Smooth muscle cell (in vitro differentiated cells): ENCODE results near the gene LPP. TPM values are rescaled to one million over a fixed set of nuclear protein-coding genes. Genes with fewer than 3 reads are reported as not detected.

Experiments
- DNase-seq: peaks from one replicate; lab custom pipeline; 2025; ENCODE audit not compliant: unreplicated experiment; lab: John Stamatoyannopoulos, UW
- H2AFZ ChIP-seq: fragments of 200-600 bp; sonication (generic); 2 replicates; pipeline ENCODE4 v1.6.0; 2016; ENCODE audit warnings: antibody characterized with exemption, low read depth, mild to moderate bottlenecking
- H3F3A ChIP-seq: fragments of 200-600 bp; sonication (generic); 2 replicates; pipeline ENCODE4 v1.6.0; 2017; ENCODE audit warnings: antibody characterized with exemption, low read depth
- H3K27ac ChIP-seq: fragments of 200-600 bp; sonication (generic); 2 replicates; pipeline ENCODE4 v1.5.1; 2016; ENCODE audit warnings: low read depth, mild to moderate bottlenecking
- H3K27me3 ChIP-seq: fragments of 200-600 bp; sonication (generic); 2 replicates; pipeline ENCODE4 v1.6.1; 2016; ENCODE audit warnings: low read depth, mild to moderate bottlenecking
- H3K36me3 ChIP-seq: fragments of 200-600 bp; sonication (generic); 2 replicates; pipeline ENCODE4 v1.5.1; 2016; ENCODE audit warnings: low read depth
- H3K4me1 ChIP-seq: fragments of 200-600 bp; sonication (generic); 2 replicates; pipeline ENCODE4 v1.5.1; 2016; ENCODE audit warnings: low read depth
- H3K4me2 ChIP-seq: fragments of 200-600 bp; sonication (generic); 2 replicates; pipeline ENCODE4 v1.6.0; 2016; ENCODE audit warnings: mild to moderate bottlenecking
- H3K4me3 ChIP-seq: fragments of 200-600 bp; sonication (generic); 2 replicates; pipeline ENCODE4 v1.5.1; 2016; ENCODE audit warnings: mild to moderate bottlenecking
- H3K79me2 ChIP-seq: fragments of 200-600 bp; sonication (generic); 2 replicates; pipeline ENCODE4 v1.6.0; 2016; ENCODE audit warnings: low read depth, mild to moderate bottlenecking
- H3K9ac ChIP-seq: fragments of 200-600 bp; sonication (generic); 2 replicates; pipeline ENCODE4 v1.6.0; 2016; ENCODE audit warnings: low read depth
- H3K9me3 ChIP-seq: fragments of 200-600 bp; sonication (generic); replicated peaks from 2 replicates; pipeline ENCODE4 v1.5.1; 2016; ENCODE audit warnings: low read depth
- H4K20me1 ChIP-seq: fragments of 200-600 bp; sonication (generic); 2 replicates; pipeline ENCODE4 v1.6.0; 2016; ENCODE audit warnings: low read depth
- WGBS: methylation state at CpG from one replicate; pipeline ENCODE4 v1.1.7; 2016; ENCODE audit warnings: low lambda C conversion rate; 5-methylcytosine and 5-hydroxymethylcytosine counted together
- polyA plus RNA-seq: library from polyadenylated mRNA; unstranded; fragments of >200 nt; fragmentation: Nextera tagmentation; extraction: Ambion mirVana; gene quantifications from 2 replicates; pipeline ENCODE4 v1.2.1, GENCODE V29; 2016
- total RNA-seq: library from RNA; depleted of rRNA; stranded (reverse); fragments of >200 nt; gene quantifications from 2 replicates; pipeline ENCODE4 v1.2.3, GENCODE V29; 2014
- TF ChIP-seq, protein P1 (sequence below): fragments of 200-600 bp; sonication (generic); IDR thresholded peaks from 2 replicates; pipeline ENCODE4 v1.5.1; 2017; ENCODE audit warnings: borderline replicate concordance, mild to moderate bottlenecking, antibody characterized with exemption; ENCODE audit not compliant: insufficient read depth, poor library complexity, severe bottlenecking

Gene LPP
- total and polyA plus RNA-seq, 2 experiments from 2014 or later = 42.3 to 128 TPM

DNA sequence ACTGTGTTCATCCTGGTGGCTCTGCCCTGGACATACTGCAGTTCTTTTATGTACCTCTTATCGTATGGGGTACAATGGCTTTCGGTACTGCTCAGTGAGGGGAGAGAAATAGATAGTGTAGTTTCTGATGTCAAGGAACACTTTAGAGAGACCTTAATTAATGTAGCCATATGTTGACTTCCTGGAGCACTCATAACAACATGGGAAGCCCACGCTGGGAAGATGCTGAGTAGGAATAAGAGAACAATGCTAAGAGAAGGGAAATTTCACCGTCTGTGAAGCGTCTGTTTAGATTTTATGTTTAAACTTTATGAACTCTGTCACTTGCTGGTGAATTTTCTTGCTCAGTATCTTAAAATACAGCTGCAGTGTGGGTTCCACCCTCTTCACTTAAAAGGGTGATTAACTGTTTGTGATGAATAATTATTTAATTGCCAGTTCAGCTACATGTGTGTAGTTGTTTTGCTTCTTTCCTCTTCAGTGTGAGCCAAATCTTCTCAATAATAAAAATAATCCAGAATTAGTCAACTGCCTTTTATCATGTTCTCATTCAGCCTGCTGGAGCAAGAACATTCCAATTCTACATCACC lies 644.7 kb downstream of the LPP start:
- Histone ChIP-seq H4K20me1 (no peaks in the 10 kb centered on the region), H3K27ac (peak overlapping the region; percentile 84), H3K4me3 (no peak overlapping the region), H3F3A (peaks cover 25% of the 10 kb centered on the region), H3K4me2 (no peak overlapping the region), H3K4me1 (peaks cover 12% of the 10 kb centered on the region), H2AFZ (no peak overlapping the region), H3K79me2 (peaks cover 29% of the 10 kb centered on the region), H3K9ac (no peak overlapping the region), H3K36me3 (no peaks in the 10 kb centered on the region), H3K9me3 (no peaks in the 10 kb centered on the region), H3K27me3 (no peaks in the 10 kb centered on the region)
- DNase-seq = no peak
- TF ChIP-seq, protein P1, sequence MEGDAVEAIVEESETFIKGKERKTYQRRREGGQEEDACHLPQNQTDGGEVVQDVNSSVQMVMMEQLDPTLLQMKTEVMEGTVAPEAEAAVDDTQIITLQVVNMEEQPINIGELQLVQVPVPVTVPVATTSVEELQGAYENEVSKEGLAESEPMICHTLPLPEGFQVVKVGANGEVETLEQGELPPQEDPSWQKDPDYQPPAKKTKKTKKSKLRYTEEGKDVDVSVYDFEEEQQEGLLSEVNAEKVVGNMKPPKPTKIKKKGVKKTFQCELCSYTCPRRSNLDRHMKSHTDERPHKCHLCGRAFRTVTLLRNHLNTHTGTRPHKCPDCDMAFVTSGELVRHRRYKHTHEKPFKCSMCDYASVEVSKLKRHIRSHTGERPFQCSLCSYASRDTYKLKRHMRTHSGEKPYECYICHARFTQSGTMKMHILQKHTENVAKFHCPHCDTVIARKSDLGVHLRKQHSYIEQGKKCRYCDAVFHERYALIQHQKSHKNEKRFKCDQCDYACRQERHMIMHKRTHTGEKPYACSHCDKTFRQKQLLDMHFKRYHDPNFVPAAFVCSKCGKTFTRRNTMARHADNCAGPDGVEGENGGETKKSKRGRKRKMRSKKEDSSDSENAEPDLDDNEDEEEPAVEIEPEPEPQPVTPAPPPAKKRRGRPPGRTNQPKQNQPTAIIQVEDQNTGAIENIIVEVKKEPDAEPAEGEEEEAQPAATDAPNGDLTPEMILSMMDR = no peak
- 72% methylated on average over 5 of the region's 5 CpGs for WGBS

DNA sequence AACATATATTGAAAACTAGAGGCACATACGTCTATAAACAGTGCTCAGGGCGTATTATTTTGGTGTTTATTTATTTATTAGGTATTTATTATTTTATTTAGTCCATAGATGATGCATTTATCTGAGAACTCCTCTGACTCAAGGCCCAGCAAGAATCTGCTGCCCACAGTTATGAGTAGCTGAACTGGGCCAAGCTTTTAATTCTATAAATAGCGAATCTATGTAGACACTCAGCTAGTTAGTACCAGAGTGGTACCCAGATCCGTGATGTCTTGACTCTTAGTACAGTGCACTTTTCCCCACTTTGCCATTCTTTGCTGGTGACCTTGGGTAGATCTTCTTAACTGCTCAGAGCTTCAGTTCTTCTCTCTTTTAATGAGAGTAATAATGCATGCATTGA lies 647.4 kb downstream of the LPP start:
- Histone ChIP-seq H3K27ac (no peak overlapping the region), H2AFZ (no peak overlapping the region), H3K36me3 (no peaks in the 10 kb centered on the region), H3F3A (peaks cover 15% of the 10 kb centered on the region), H3K9ac (no peak overlapping the region), H3K4me1 (peaks cover 12% of the 10 kb centered on the region), H3K79me2 (peaks cover 39% of the 10 kb centered on the region), H4K20me1 (no peaks in the 10 kb centered on the region), H3K4me2 (no peak overlapping the region), H3K9me3 (no peaks in the 10 kb centered on the region), H3K4me3 (no peak overlapping the region), H3K27me3 (no peaks in the 10 kb centered on the region)
- DNase-seq = no peak
- 89% methylated on average over 4 of the region's 4 CpGs for WGBS
- TF ChIP-seq, protein P1 = no peak

GRCh38 chr3:188802645-188803044 lies 648.7 kb downstream of the LPP start:
- Histone ChIP-seq H3K4me2 (no peak overlapping the region), H4K20me1 (no peaks in the 10 kb centered on the region), H3K36me3 (no peaks in the 10 kb centered on the region), H3K4me1 (peaks cover 1% of the 10 kb centered on the region), H3K27ac (no peak overlapping the region), H3K27me3 (no peaks in the 10 kb centered on the region), H3K9me3 (peaks cover 4% of the 10 kb centered on the region), H2AFZ (no peak overlapping the region), H3K9ac (no peak overlapping the region), H3K4me3 (no peak overlapping the region), H3F3A (peaks cover 4% of the 10 kb centered on the region), H3K79me2 (peaks cover 49% of the 10 kb centered on the region)
- TF ChIP-seq, protein P1 = no peak
- 100% methylated on average over 3 of the region's 3 CpGs for WGBS
- DNase-seq = no peak

DNA sequence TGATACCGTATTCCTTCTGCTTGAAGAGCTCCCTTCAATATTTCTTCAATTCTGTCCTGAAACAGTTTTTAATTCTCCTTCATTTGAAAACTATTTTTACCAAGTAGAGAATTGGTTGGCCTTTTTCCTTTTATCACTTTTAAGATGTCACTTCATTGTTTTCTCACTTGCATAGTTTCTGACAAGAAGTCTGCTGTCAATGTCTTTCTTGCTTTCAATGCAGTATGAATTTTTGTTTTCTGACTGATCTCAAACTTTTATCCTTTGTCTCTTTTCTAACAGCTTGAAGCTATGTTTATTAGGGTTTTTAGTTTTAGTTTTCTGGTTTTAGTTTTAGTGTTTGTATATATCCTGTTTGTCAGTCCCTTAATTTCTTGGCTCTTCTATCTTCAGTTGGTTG lies 653.0 kb downstream of the LPP start:
- H3K4me2 ChIP-seq = no peak overlapping the region
- TF ChIP-seq, protein P1 = no peak
- WGBS = 100% methylated on average over 1 of the region's 1 CpG
- H3K27me3 ChIP-seq = no peaks in the 10 kb centered on the region
- DNase-seq = no peak
- peaks cover 11% of the 10 kb centered on the region for H3K9me3 ChIP-seq
- H3K4me3 ChIP-seq = no peak overlapping the region
- H4K20me1 ChIP-seq = peaks cover 4% of the 10 kb centered on the region
- no peaks in the 10 kb centered on the region for H3F3A ChIP-seq
- H3K4me1 ChIP-seq = no peaks in the 10 kb centered on the region
- H3K9ac ChIP-seq = no peak overlapping the region
- H3K36me3 ChIP-seq = no peaks in the 10 kb centered on the region
- H3K79me2 ChIP-seq = peaks cover 69% of the 10 kb centered on the region
- no peak overlapping the region for H3K27ac ChIP-seq
- no peak overlapping the region for H2AFZ ChIP-seq
